HCT116 (cell line): ENCODE data around the gene MELTF. TPM values are rescaled to one million over a fixed set of nuclear protein-coding genes. Genes with fewer than 3 reads are reported as not detected.

Experiments
- ATAC-seq: fragments of 200-7000 bp; cut with Tn5 transposase; 2 replicates; pipeline ENCODE4 v1.9.1; 2020; ENCODE audit warnings: mild to moderate bottlenecking, moderate library complexity
- BruUV-seq: library from RNA; stranded (reverse); fragments of 400-500 nt; replicated peaks from 2 replicates; lab custom pipeline; 2021; lab: Mats Ljungman, UMichigan
- CTCF ChIA-PET: fragments of 300-600 bp; sonication (Branson Sonifier 250); formaldehyde crosslinking; loops from one replicate; lab custom pipeline; 2021; ENCODE audit warnings: antibody characterized with exemption; lab: Charles Lee
- POLR2A ChIA-PET: fragments of 300-600, 350-600 bp; sonication (Branson Sonifier 250); formaldehyde crosslinking; loops from one replicate; lab custom pipeline; 2021; ENCODE audit warnings: antibody characterized with exemption; lab: Charles Lee
- RAD21 ChIA-PET, 2 experiments: fragments of 300-600 bp; sonication (Branson Sonifier 250); formaldehyde crosslinking; loops; one replicate each; lab custom pipeline; 2023; ENCODE audit warnings: low total read pairs in 2 of 2; ENCODE audit not compliant: uncharacterized antibody in 2 of 2, unreplicated experiment in 2 of 2, low non-redundant PET in 1 of 2; lab: Charles Lee
- DNase-seq: peaks from one replicate; pipeline ENCODE4 v3.0.0-alpha.2; 2010; ENCODE audit warnings: low read depth, low spot score
- H2AFZ ChIP-seq: fragments of 200-600 bp; shearing (Covaris generic), sonication (generic); 2 replicates; pipeline ENCODE4 v1.6.1; 2017; ENCODE audit warnings: low read depth, mixed run types, mixed read lengths, antibody characterized with exemption, low read length; ENCODE audit not compliant: poor library complexity, severe bottlenecking
- H3K27ac ChIP-seq: 2 replicates; pipeline ENCODE4 v1.5.1; 2012; ENCODE audit warnings: low read depth, low read length
- H3K27me3 ChIP-seq: fragments of 200-600 bp; sonication (generic); 2 replicates; pipeline ENCODE4 v1.6.1; 2016; ENCODE audit warnings: mixed run types, low read length, mixed read lengths; ENCODE audit not compliant: insufficient read depth
- H3K36me3 ChIP-seq, 2 experiments: fragments of 200-500 bp in 1 of 2; fragments of 200-600 bp in 1 of 2; sonication (Bioruptor generic) in 1 of 2; sonication (generic) in 1 of 2; 2 replicates each; pipeline versions ENCODE4 v1.5.1 to v1.6.1; 2014 to 2016; ENCODE audit warnings: low read length in 2 of 2, inconsistent platforms in 1 of 2, mixed read lengths in 1 of 2, mixed run types in 1 of 2; ENCODE audit not compliant: insufficient read depth in 2 of 2, control insufficient read depth in 1 of 2
- H3K4me1 ChIP-seq, 2 experiments: fragments of 200-600 bp in 1 of 2; sonication (generic) in 1 of 2; 2 replicates each; pipeline versions ENCODE4 v1.5.1 to v1.6.1; 2012 to 2017; ENCODE audit warnings: low read length in 2 of 2, inconsistent platforms in 1 of 2, mild to moderate bottlenecking in 1 of 2, mixed read lengths in 1 of 2, mixed run types in 1 of 2, moderate library complexity in 1 of 2; ENCODE audit not compliant: insufficient read depth in 2 of 2, control insufficient read depth in 1 of 2
- H3K4me2 ChIP-seq: fragments of 200-600 bp; sonication (generic); 2 replicates; pipeline ENCODE4 v1.6.1; 2017; ENCODE audit warnings: mixed run types, low read length, mixed read lengths
- H3K4me3 ChIP-seq, 2 experiments: fragments of 200-600 bp in 1 of 2; sonication (generic) in 1 of 2; replicated peaks in 1 of 2; 2 replicates each; pipeline ENCODE4 v1.5.1; 2011 to 2016; ENCODE audit warnings: low read length in 2 of 2, control low read depth in 1 of 2, low read depth in 1 of 2, mild to moderate bottlenecking in 1 of 2, mixed read lengths in 1 of 2, mixed run types in 1 of 2
- H3K79me2 ChIP-seq: fragments of 200-600 bp; sonication (generic); 2 replicates; pipeline ENCODE4 v1.6.1; 2017; ENCODE audit warnings: mild to moderate bottlenecking, mixed run types, low read length, moderate library complexity, mixed read lengths; ENCODE audit not compliant: insufficient read depth
- H3K9ac ChIP-seq: fragments of 200-600 bp; sonication (generic); 2 replicates; pipeline ENCODE4 v1.6.1; 2016; ENCODE audit warnings: low read length, mixed read lengths
- H3K9me2 ChIP-seq: fragments of 200-600 bp; sonication (generic), shearing (Covaris generic); 2 replicates; pipeline ENCODE4 v1.6.1; 2017; ENCODE audit warnings: mixed run types, mild to moderate bottlenecking, moderate library complexity; ENCODE audit not compliant: insufficient read depth
- H3K9me3 ChIP-seq, 2 experiments: fragments of 200-500 bp in 1 of 2; fragments of 200-600 bp in 1 of 2; sonication (Bioruptor generic) in 1 of 2; sonication (generic) in 1 of 2; 2 replicates each; pipeline ENCODE4 v1.6.1; 2014 to 2017; ENCODE audit warnings: low read length in 2 of 2, mixed read lengths in 2 of 2, inconsistent platforms in 1 of 2, low read depth in 1 of 2, mild to moderate bottlenecking in 1 of 2, mixed run types in 1 of 2, moderate library complexity in 1 of 2; ENCODE audit not compliant: control insufficient read depth in 1 of 2, insufficient read depth in 1 of 2
- H4K20me1 ChIP-seq: fragments of 200-600 bp; sonication (generic), shearing (Covaris generic); 2 replicates; pipeline ENCODE4 v1.6.1; 2017; ENCODE audit warnings: mixed run types, mild to moderate bottlenecking, moderate library complexity; ENCODE audit not compliant: insufficient read depth
- ATF3 ChIP-seq: IDR thresholded peaks from 2 replicates; pipeline ENCODE4 v1.6.1; 2012
- CEBPB ChIP-seq: IDR thresholded peaks from 2 replicates; pipeline ENCODE4 v1.6.1; 2012; ENCODE audit warnings: low read depth
- EGR1 ChIP-seq: IDR thresholded peaks from 2 replicates; pipeline ENCODE4 v1.6.1; 2012; ENCODE audit warnings: low read depth
- ELF1 ChIP-seq: IDR thresholded peaks from 2 replicates; pipeline ENCODE4 v1.6.1; 2012; ENCODE audit warnings: low read depth, borderline replicate concordance
- EZH2 ChIP-seq: fragments of 200-600 bp; sonication (generic); IDR thresholded peaks from 2 replicates; pipeline ENCODE4 v1.6.1; 2017; ENCODE audit warnings: antibody characterized with exemption, mixed run types
- EZH2phosphoT487 ChIP-seq: fragments of 200-600 bp; IDR thresholded peaks from 2 replicates; pipeline ENCODE4 v1.6.1; 2018; ENCODE audit warnings: antibody characterized with exemption, borderline replicate concordance
- FOSL1 ChIP-seq: IDR thresholded peaks from 2 replicates; pipeline ENCODE4 v1.6.1; 2012; ENCODE audit warnings: low read depth
- MAX ChIP-seq: IDR thresholded peaks from 2 replicates; pipeline ENCODE4 v1.6.1; 2012
- POLR2A ChIP-seq: IDR thresholded peaks from 2 replicates; pipeline ENCODE4 v1.7.0; 2011; ENCODE audit warnings: borderline replicate concordance; ENCODE audit not compliant: insufficient read depth, insufficient read length; ENCODE audit errors: extremely low read depth
- POLR2AphosphoS5 ChIP-seq: IDR thresholded peaks from 2 replicates; pipeline ENCODE4 v1.6.1; 2011; ENCODE audit warnings: mild to moderate bottlenecking, low read depth, low read length, moderate library complexity
- RAD21 ChIP-seq: IDR thresholded peaks from 2 replicates; pipeline ENCODE4 v1.6.1; 2012; ENCODE audit warnings: low read depth, mild to moderate bottlenecking
- SP1 ChIP-seq: IDR thresholded peaks from 2 replicates; pipeline ENCODE4 v1.6.1; 2012; ENCODE audit warnings: low read depth
- SRF ChIP-seq: IDR thresholded peaks from 2 replicates; pipeline ENCODE4 v1.6.1; 2012; ENCODE audit warnings: low read depth
- TCF7L2 ChIP-seq: IDR thresholded peaks from 2 replicates; pipeline ENCODE4 v1.7.0; 2011; ENCODE audit warnings: borderline replicate concordance, inconsistent platforms; ENCODE audit not compliant: insufficient read depth, insufficient read length; ENCODE audit errors: extremely low read depth
- YY1 ChIP-seq: IDR thresholded peaks from 2 replicates; pipeline ENCODE4 v1.6.1; 2011; ENCODE audit warnings: low read length, low read depth, moderate library complexity, mild to moderate bottlenecking; ENCODE audit not compliant: insufficient replicate concordance; ENCODE audit errors: extremely low read depth
- ZBTB33 ChIP-seq: IDR thresholded peaks from 2 replicates; pipeline ENCODE4 v1.6.1; 2011; ENCODE audit warnings: mild to moderate bottlenecking, low read length, moderate library complexity; ENCODE audit not compliant: insufficient replicate concordance; ENCODE audit errors: extremely low read depth
- ZFX ChIP-seq: fragments of 450-650 bp; IDR thresholded peaks from 2 replicates; pipeline ENCODE4 v1.6.1; 2017
- intact Hi-C: fragments of 100-400 bp; cut with micrococcal nuclease; formaldehyde crosslinking; loops from 2 replicates; pipeline ENCODE4 v1.10.0; 2022
- total RNA-seq: library from RNA; stranded (reverse); gene quantifications from one replicate; pipeline ENCODE4 v1.2.1, GENCODE V29; 2021; ENCODE audit not compliant: unreplicated experiment

Gene MELTF
- total RNA-seq, 1 experiment from 2014 or later = 47.6 TPM

- Histone ChIP-seq H3K27me3 (no peaks in the 10 kb centered on the region), H3K9me2 (no peaks in the 10 kb centered on the region), H3K4me2 (no peak overlapping the region), H2AFZ (no peak overlapping the region), H3K36me3 (peaks cover 2 to 7% of the 10 kb centered on the region in 2 experiments; a peak in 3 of 4 replicates), H3K27ac (no peak overlapping the region), H3K4me3 (no peak overlapping the region), H3K9ac (no peak overlapping the region), H3K4me1 (peaks cover 12 to 26% of the 10 kb centered on the region in 2 experiments), H3K79me2 (peaks cover 26% of the 10 kb centered on the region), H3K9me3 (no peaks in the 10 kb centered on the region), H4K20me1 (no peaks in the 10 kb centered on the region)
- DNase-seq = no peak
- ChIA-PET RAD21 (no interaction called here), POLR2A (no interaction called here), CTCF (no interaction called here)
- TF ChIP-seq RAD21 (no peak), SP1 (no peak), EZH2 (no peak)
- intact Hi-C loops = no loop called here
- ATAC-seq = no peak
- no TSS peak for BruUV-seq
Observed at GRCh38 chr3:197025736-197026480, 3.7 kb downstream of the MELTF start.

- Histone ChIP-seq H4K20me1 (no peaks in the 10 kb centered on the region), H3K79me2 (peaks cover 26% of the 10 kb centered on the region), H3K9ac (no peak overlapping the region), H3K36me3 (peaks cover 2 to 7% of the 10 kb centered on the region in 2 experiments; a peak in 3 of 4 replicates), H3K27ac (no peak overlapping the region), H3K9me3 (no peaks in the 10 kb centered on the region), H3K27me3 (no peaks in the 10 kb centered on the region), H3K4me3 (no peak overlapping the region), H3K4me2 (no peak overlapping the region), H2AFZ (no peak overlapping the region), H3K9me2 (no peaks in the 10 kb centered on the region), H3K4me1 (peaks cover 5 to 18% of the 10 kb centered on the region in 2 experiments; a peak in 3 of 4 replicates)
- ChIA-PET POLR2A (no interaction called here), RAD21 (no interaction called here), CTCF (no interaction called here)
- no TSS peak for BruUV-seq
- intact Hi-C loops = no loop called here
- ATAC-seq = no peak
- DNase-seq = no peak
- TF ChIP-seq ELF1 (no peak), FOSL1 (no peak), POLR2A (no peak), YY1 (no peak), ATF3 (no peak), MAX (no peak), EGR1 (no peak), ZBTB33 (no peak), EZH2 (no peak), SRF (no peak), RAD21 (no peak), TCF7L2 (no peak), POLR2AphosphoS5 (no peak), EZH2phosphoT487 (no peak), ZFX (no peak), CEBPB (no peak), SP1 (no peak)
Observed at GRCh38 chr3:197024881-197025735, 4.5 kb downstream of the MELTF start.
